Measurements from ENCODE around the gene TM4SF18. TPM values are rescaled to one million over a fixed set of nuclear protein-coding genes. Genes with fewer than 3 reads are reported as not detected.

Gene TM4SF18
- polyA plus RNA-seq, 4 donors: 0.27 to 5.3 (median 1.1) TPM; not detected in 1

DNA sequence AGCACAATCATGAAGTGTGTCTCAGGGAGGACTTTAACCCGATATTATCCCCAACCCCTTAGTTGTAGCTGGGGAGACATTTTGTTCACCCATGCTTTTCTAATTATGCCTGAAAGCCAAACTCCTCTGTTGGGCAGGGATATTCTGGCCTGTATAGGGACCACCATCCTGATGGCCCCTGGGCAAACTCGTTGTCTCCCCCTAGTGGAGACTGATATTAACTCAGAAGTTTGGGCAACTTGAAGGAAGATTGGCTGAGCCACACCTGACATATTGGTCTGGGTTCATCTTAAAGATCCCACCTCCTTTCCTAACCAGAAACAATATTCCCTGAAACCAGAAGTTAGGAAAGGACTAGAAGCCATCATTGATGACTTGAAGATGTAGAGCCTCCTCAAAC is 42.3 kb downstream of the TM4SF18 start:
- Histone ChIP-seq H3K27ac (ENCODE audit: low read depth in 1 of 3, low read length in 2 of 3) (no peak overlapping the region), H3K4me1 (ENCODE audit: control insufficient read depth in 3 of 3, insufficient read depth in 2 of 3, low read depth in 1 of 3, low read length in 2 of 3) (no peaks in the 10 kb centered on the region), H3K4me3 (ENCODE audit: low read depth in 1 of 3, low read length in 3 of 3) (no peak overlapping the region), H3K27me3 (ENCODE audit: control insufficient read depth in 3 of 3, insufficient read depth in 3 of 3, low read length in 3 of 3) (no peaks in the 10 kb centered on the region), H3K36me3 (ENCODE audit: control insufficient read depth in 3 of 3, insufficient read depth in 2 of 3, low read depth in 1 of 3, low read length in 3 of 3) (no peaks in the 10 kb centered on the region), H3K9me3 (ENCODE audit: control insufficient read depth in 2 of 2, insufficient read depth in 1 of 2, low read depth in 1 of 2, low read length in 1 of 2) (peaks cover 0 to 13% of the 10 kb centered on the region in 2 donors)
- no peak for FAIRE-seq
- 56 to 79% (median 71%) methylated on average over 2 of the region's 2 CpGs for WGBS, 3 donors
- no peak for DNase-seq

GRCh38 chr3:149288655-149289054 is 44.8 kb downstream of the TM4SF18 start:
- Histone ChIP-seq H3K27ac (ENCODE audit: low read depth in 1 of 3, low read length in 2 of 3) (no peak overlapping the region), H3K4me3 (ENCODE audit: low read depth in 1 of 3, low read length in 3 of 3) (no peak overlapping the region), H3K4me1 (ENCODE audit: control insufficient read depth in 3 of 3, insufficient read depth in 2 of 3, low read depth in 1 of 3, low read length in 2 of 3) (no peaks in the 10 kb centered on the region), H3K36me3 (ENCODE audit: control insufficient read depth in 3 of 3, insufficient read depth in 2 of 3, low read depth in 1 of 3, low read length in 3 of 3) (no peaks in the 10 kb centered on the region), H3K9me3 (ENCODE audit: control insufficient read depth in 2 of 2, insufficient read depth in 1 of 2, low read depth in 1 of 2, low read length in 1 of 2) (no peaks in the 10 kb centered on the region), H3K27me3 (ENCODE audit: control insufficient read depth in 3 of 3, insufficient read depth in 3 of 3, low read length in 3 of 3) (no peaks in the 10 kb centered on the region)
- FAIRE-seq (no peak), DNase-seq (no peak)
- 71 to 84% (median 81%) methylated on average over 5 of the region's 5 CpGs for WGBS, 3 donors

DNA sequence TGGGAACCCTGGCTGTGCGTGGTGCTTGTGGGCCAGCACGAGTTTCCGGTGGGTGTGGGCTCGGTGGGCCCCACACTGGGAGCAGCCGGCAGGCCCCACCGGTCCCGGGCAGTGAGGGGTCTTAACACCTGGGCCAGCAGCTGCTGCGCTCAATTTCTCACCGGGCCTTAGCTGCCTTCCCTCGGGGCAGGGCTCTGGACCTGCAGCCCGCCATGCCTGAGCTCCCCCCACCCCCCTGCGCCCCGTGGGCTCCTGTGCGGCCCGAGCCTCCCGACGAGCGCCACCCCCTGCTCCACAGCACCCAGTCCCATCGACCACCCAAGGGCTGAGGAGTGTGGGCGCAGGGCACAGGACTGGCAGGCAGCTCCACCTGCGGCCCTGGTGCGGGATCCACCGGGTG is 49.4 kb downstream of the TM4SF18 start:
- DNase-seq: no peak
- 93 to 97% (median 97%) methylated on average over 21 to 23 of the region's 23 CpGs for WGBS, 3 donors
- FAIRE-seq: no peak

DNA sequence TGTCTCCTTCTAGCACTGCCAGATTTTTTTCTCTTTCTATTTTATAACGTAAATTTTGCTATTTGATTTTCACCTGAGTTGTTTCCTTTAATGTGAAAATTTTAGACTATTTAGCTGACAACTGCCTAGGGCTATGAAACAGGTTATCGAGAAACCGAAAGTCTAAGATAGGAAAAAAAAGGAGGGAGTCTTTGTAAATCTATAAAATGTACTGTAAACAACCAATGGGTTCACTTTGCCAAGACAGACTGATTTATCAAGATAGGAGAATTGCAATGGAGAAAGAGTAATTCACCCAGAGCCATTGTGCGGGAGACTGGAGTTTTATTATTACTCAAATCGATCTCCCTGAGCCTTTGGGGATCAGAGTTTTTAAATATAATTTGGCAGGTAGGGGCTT is 50.0 kb downstream of the TM4SF18 start:
- no peak for DNase-seq
- H3K9me3 ChIP-seq (ENCODE audit: control insufficient read depth in 2 of 2, insufficient read depth in 1 of 2, low read depth in 1 of 2, low read length in 1 of 2): no peaks in the 10 kb centered on the region
- no peak for FAIRE-seq
- H3K27me3 ChIP-seq (ENCODE audit: control insufficient read depth in 3 of 3, insufficient read depth in 3 of 3, low read length in 3 of 3): no peaks in the 10 kb centered on the region
- WGBS, 3 donors: 55 to 80% (median 61%) methylated on average over 5 of the region's 5 CpGs
- no peaks in the 10 kb centered on the region for H3K36me3 ChIP-seq (ENCODE audit: control insufficient read depth in 3 of 3, insufficient read depth in 2 of 3, low read depth in 1 of 3, low read length in 3 of 3)
- H3K27ac ChIP-seq (ENCODE audit: low read depth in 1 of 3, low read length in 2 of 3): no peak overlapping the region
- H3K4me1 ChIP-seq (ENCODE audit: control insufficient read depth in 3 of 3, insufficient read depth in 2 of 3, low read depth in 1 of 3, low read length in 2 of 3): no peaks in the 10 kb centered on the region
- no peak overlapping the region for H3K4me3 ChIP-seq (ENCODE audit: low read depth in 1 of 3, low read length in 3 of 3)

More for the DNA sequence above, 49.4 kb downstream of the TM4SF18 start:
- Histone ChIP-seq H3K4me1 (ENCODE audit: control insufficient read depth in 3 of 3, insufficient read depth in 2 of 3, low read depth in 1 of 3, low read length in 2 of 3) (no peaks in the 10 kb centered on the region), H3K4me3 (ENCODE audit: low read depth in 1 of 3, low read length in 3 of 3) (no peak overlapping the region), H3K27me3 (ENCODE audit: control insufficient read depth in 3 of 3, insufficient read depth in 3 of 3, low read length in 3 of 3) (no peaks in the 10 kb centered on the region), H3K27ac (ENCODE audit: low read depth in 1 of 3, low read length in 2 of 3) (no peak overlapping the region), H3K36me3 (ENCODE audit: control insufficient read depth in 3 of 3, insufficient read depth in 2 of 3, low read depth in 1 of 3, low read length in 3 of 3) (no peaks in the 10 kb centered on the region), H3K9me3 (ENCODE audit: control insufficient read depth in 2 of 2, insufficient read depth in 1 of 2, low read depth in 1 of 2, low read length in 1 of 2) (no peaks in the 10 kb centered on the region)

- DNase-seq (no peak), FAIRE-seq (no peak)
- Histone ChIP-seq H3K4me1 (ENCODE audit: control insufficient read depth in 3 of 3, insufficient read depth in 2 of 3, low read depth in 1 of 3, low read length in 2 of 3) (no peaks in the 10 kb centered on the region), H3K27ac (ENCODE audit: low read depth in 1 of 3, low read length in 2 of 3) (no peak overlapping the region), H3K4me3 (ENCODE audit: low read depth in 1 of 3, low read length in 3 of 3) (no peak overlapping the region), H3K9me3 (ENCODE audit: control insufficient read depth in 2 of 2, insufficient read depth in 1 of 2, low read depth in 1 of 2, low read length in 1 of 2) (no peaks in the 10 kb centered on the region), H3K36me3 (ENCODE audit: control insufficient read depth in 3 of 3, insufficient read depth in 2 of 3, low read depth in 1 of 3, low read length in 3 of 3) (no peaks in the 10 kb centered on the region), H3K27me3 (ENCODE audit: control insufficient read depth in 3 of 3, insufficient read depth in 3 of 3, low read length in 3 of 3) (no peaks in the 10 kb centered on the region)
Measured at GRCh38 chr3:149282836-149283235, 50.6 kb downstream of the TM4SF18 start.

DNA sequence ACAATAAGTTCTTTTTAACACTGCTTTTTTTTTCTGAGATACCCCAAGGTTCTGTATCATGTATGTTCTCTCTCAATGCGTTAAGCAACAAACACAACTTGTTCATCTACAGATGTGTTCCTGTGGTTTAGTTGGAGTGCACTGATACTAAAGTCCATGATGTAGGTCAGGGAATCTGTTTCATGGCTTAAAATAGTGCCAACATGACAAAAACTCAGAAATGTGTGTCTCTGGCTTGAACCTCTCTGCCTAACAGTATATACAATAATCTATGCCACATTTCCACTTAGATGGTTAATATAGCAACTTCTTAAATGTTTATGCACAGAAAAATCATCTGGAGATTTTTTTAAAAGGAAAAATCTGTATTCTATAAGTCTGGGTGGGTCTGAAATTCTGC is 51.1 kb downstream of the TM4SF18 start:
- no peaks in the 10 kb centered on the region for H3K36me3 ChIP-seq (ENCODE audit: control insufficient read depth in 3 of 3, insufficient read depth in 2 of 3, low read depth in 1 of 3, low read length in 3 of 3)
- FAIRE-seq (no peak), DNase-seq (no peak)
- WGBS, 3 donors: 92 to 97% (median 97%) methylated on average over 1 of the region's 1 CpG
- no peak overlapping the region for H3K4me3 ChIP-seq (ENCODE audit: low read depth in 1 of 3, low read length in 3 of 3)
- no peaks in the 10 kb centered on the region for H3K4me1 ChIP-seq (ENCODE audit: control insufficient read depth in 3 of 3, insufficient read depth in 2 of 3, low read depth in 1 of 3, low read length in 2 of 3)
- H3K27ac ChIP-seq (ENCODE audit: low read depth in 1 of 3, low read length in 2 of 3): no peak overlapping the region
- H3K27me3 ChIP-seq (ENCODE audit: control insufficient read depth in 3 of 3, insufficient read depth in 3 of 3, low read length in 3 of 3): no peaks in the 10 kb centered on the region
- no peaks in the 10 kb centered on the region for H3K9me3 ChIP-seq (ENCODE audit: control insufficient read depth in 2 of 2, insufficient read depth in 1 of 2, low read depth in 1 of 2, low read length in 1 of 2)

- no peaks in the 10 kb centered on the region for H3K4me1 ChIP-seq (ENCODE audit: control insufficient read depth in 3 of 3, insufficient read depth in 2 of 3, low read depth in 1 of 3, low read length in 2 of 3)
- H3K27me3 ChIP-seq (ENCODE audit: control insufficient read depth in 3 of 3, insufficient read depth in 3 of 3, low read length in 3 of 3): no peaks in the 10 kb centered on the region
- no peak for DNase-seq
- H3K27ac ChIP-seq (ENCODE audit: low read depth in 1 of 3, low read length in 2 of 3): no peak overlapping the region
- WGBS, 3 donors: 87 to 96% (median 93%) methylated on average over 2 of the region's 2 CpGs
- no peak for FAIRE-seq
- no peak overlapping the region for H3K4me3 ChIP-seq (ENCODE audit: low read depth in 1 of 3, low read length in 3 of 3)
- H3K36me3 ChIP-seq (ENCODE audit: control insufficient read depth in 3 of 3, insufficient read depth in 2 of 3, low read depth in 1 of 3, low read length in 3 of 3): no peaks in the 10 kb centered on the region
- no peaks in the 10 kb centered on the region for H3K9me3 ChIP-seq (ENCODE audit: control insufficient read depth in 2 of 2, insufficient read depth in 1 of 2, low read depth in 1 of 2, low read length in 1 of 2)
Measured at GRCh38 chr3:149280671-149281349, 52.6 kb downstream of the TM4SF18 start.

DNA sequence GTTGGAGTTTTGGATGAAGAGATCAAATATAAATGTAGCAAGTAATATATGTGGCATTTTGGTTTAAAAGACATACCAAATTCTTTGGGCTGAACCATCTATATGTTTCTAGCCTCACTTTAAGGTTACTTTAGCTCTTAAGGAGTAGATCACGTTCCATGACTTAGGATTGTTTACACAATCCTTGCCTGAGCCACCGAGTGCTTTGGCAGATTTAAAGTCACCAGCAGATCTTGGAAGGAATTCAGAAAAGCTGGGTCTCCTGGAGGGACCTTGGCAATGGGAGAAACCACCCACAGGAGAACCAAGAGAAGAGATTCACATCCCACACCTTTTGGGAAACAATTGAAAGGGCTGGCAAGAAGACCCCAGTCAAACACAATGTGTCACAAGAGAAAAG is 54.5 kb downstream of the TM4SF18 start:
- no peak for FAIRE-seq
- Histone ChIP-seq H3K27me3 (ENCODE audit: control insufficient read depth in 3 of 3, insufficient read depth in 3 of 3, low read length in 3 of 3) (no peaks in the 10 kb centered on the region), H3K4me1 (ENCODE audit: control insufficient read depth in 3 of 3, insufficient read depth in 2 of 3, low read depth in 1 of 3, low read length in 2 of 3) (peaks cover 0 to under 1% (median 0%) of the 10 kb centered on the region in 3 donors), H3K36me3 (ENCODE audit: control insufficient read depth in 3 of 3, insufficient read depth in 2 of 3, low read depth in 1 of 3, low read length in 3 of 3) (no peaks in the 10 kb centered on the region), H3K27ac (ENCODE audit: low read depth in 1 of 3, low read length in 2 of 3) (no peak overlapping the region), H3K4me3 (ENCODE audit: low read depth in 1 of 3, low read length in 3 of 3) (no peak overlapping the region), H3K9me3 (ENCODE audit: control insufficient read depth in 2 of 2, insufficient read depth in 1 of 2, low read depth in 1 of 2, low read length in 1 of 2) (no peaks in the 10 kb centered on the region)
- 69 to 73% (median 72%) methylated on average over 2 of the region's 2 CpGs for WGBS, 3 donors
- no peak for DNase-seq

DNA sequence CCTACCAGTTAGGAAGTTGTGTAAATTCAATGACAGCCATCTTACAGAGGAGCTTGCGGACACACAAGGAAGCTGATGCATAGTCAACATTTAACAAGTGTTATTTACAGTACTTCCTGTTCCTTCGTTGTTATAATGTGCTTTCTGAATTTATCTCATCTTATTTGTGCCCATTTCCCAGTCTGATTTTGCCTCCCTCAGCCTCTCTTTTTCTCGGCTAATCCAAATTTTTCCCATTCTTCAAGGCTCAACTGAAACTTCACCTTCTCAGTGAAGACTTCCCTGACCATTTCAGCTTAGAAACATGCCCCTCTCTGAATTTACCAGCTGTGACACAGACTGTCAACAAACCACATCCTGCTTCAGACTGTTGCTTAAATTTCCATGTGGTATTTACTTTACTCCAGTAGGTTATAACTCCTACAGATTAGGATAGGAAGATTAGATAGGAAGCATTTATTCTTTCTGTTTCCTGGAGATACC is 56.1 kb downstream of the TM4SF18 start:
- no peak overlapping the region for H3K4me3 ChIP-seq (ENCODE audit: low read depth in 1 of 3, low read length in 3 of 3)
- H3K36me3 ChIP-seq (ENCODE audit: control insufficient read depth in 3 of 3, insufficient read depth in 2 of 3, low read depth in 1 of 3, low read length in 3 of 3): no peaks in the 10 kb centered on the region
- H3K4me1 ChIP-seq (ENCODE audit: control insufficient read depth in 3 of 3, insufficient read depth in 2 of 3, low read depth in 1 of 3, low read length in 2 of 3): peaks cover 0 to 3% (median 0%) of the 10 kb centered on the region in 3 donors
- FAIRE-seq: no peak
- H3K27me3 ChIP-seq (ENCODE audit: control insufficient read depth in 3 of 3, insufficient read depth in 3 of 3, low read length in 3 of 3): no peaks in the 10 kb centered on the region
- 41 to 59% (median 50%) methylated on average over 3 of the region's 3 CpGs for WGBS, 3 donors
- H3K9me3 ChIP-seq (ENCODE audit: control insufficient read depth in 2 of 2, insufficient read depth in 1 of 2, low read depth in 1 of 2, low read length in 1 of 2): no peaks in the 10 kb centered on the region
- peak; percentile 44 to 46 for DNase-seq
- H3K27ac ChIP-seq (ENCODE audit: low read depth in 1 of 3, low read length in 2 of 3): peak overlapping the region in 1 of 3 donors; percentile 89
